Naive thymus-derived CD8-positive, alpha-beta T cell (primary cell): ENCODE data around the gene INTS11. TPM values are rescaled to one million over a fixed set of nuclear protein-coding genes. Genes with fewer than 3 reads are reported as not detected.

Experiments
- ATAC-seq, 2 donors: fragments of 150-1000 bp; cut with Tn5 transposase in 1 of 2; sonication (Bioruptor Pico), chemical (Tn5 transposase) in 1 of 2; 1 replicate in 1 of 2; 2 replicates in 1 of 2; pipeline ENCODE4 v1.10.0; 2021; ENCODE audit warnings: mild to moderate bottlenecking in 2 of 2, moderate library complexity in 2 of 2
- POLR2A ChIA-PET: fragments of 350-600 bp; sonication (Branson Sonifier 250); formaldehyde crosslinking; loops from one replicate; lab custom pipeline; 2021; ENCODE audit warnings: antibody characterized with exemption; lab: Charles Lee
- DNase-seq, 10 donors: peaks; one replicate each; pipeline versions ENCODE4 v3.0.0 to v3.0.0-alpha.2; 2020 to 2022
- H3K27ac Mint-ChIP-seq, 10 donors: one replicate each; pipeline ENCODE4 v1.8.0; 2020 to 2022; ENCODE audit warnings: mild to moderate bottlenecking in 10 of 10, mixed read lengths in 10 of 10, moderate library complexity in 4 of 10, inconsistent platforms in 1 of 10
- H3K27me3 Mint-ChIP-seq, 5 donors: one replicate each; pipeline ENCODE4 v1.8.0; 2021 to 2022; ENCODE audit warnings: mixed read lengths in 5 of 5
- H3K36me3 Mint-ChIP-seq, 3 donors: one replicate each; pipeline ENCODE4 v1.8.0; 2020 to 2022; ENCODE audit warnings: mixed read lengths in 3 of 3, mild to moderate bottlenecking in 2 of 3, inconsistent platforms in 1 of 3
- H3K4me1 Mint-ChIP-seq, 4 donors: one replicate each; pipeline ENCODE4 v1.8.0; 2021 to 2022; ENCODE audit warnings: mixed read lengths in 4 of 4
- H3K4me3 Mint-ChIP-seq, 10 donors: one replicate each; pipeline ENCODE4 v1.8.0; 2020 to 2022; ENCODE audit warnings: mild to moderate bottlenecking in 10 of 10, mixed read lengths in 10 of 10, moderate library complexity in 6 of 10, inconsistent platforms in 1 of 10
- H3K9me3 Mint-ChIP-seq, 9 donors: one replicate each; pipeline ENCODE4 v1.8.0; 2020 to 2022; ENCODE audit warnings: mixed read lengths in 9 of 9, mild to moderate bottlenecking in 3 of 9, inconsistent platforms in 1 of 9, moderate library complexity in 1 of 9
- polyA plus RNA-seq, 3 donors: library from polyadenylated mRNA; unstranded; fragments of 300-500 nt; fragmentation: Illumina TruSeq; gene quantifications; one replicate each; pipeline ENCODE4 v1.2.3, GENCODE V29; 2021
- total RNA-seq, 8 experiments: library from RNA in 2 of 8; stranded (reverse) in 2 of 8; gene quantifications; one replicate each; pipeline ENCODE4 v1.2.3 and lab custom pipeline; 2021 to 2026

INTS11 gene
- total and polyA plus RNA-seq, 5 experiments from 2014 or later = 51.7 to 174 (median 65.1) TPM

GRCh38 chr1:1314678-1315335 lies 9.7 kb downstream of the INTS11 start:
- POLR2A ChIA-PET = interaction anchor here (1.1 kb wide), 1 partner anchor 9 kb away, joined by 4 read pairs; no protein-coding TSS in a partner anchor
- peaks cover 0 to 11% (median 4%) of the 10 kb centered on the region in 4 donors for H3K4me1 Mint-ChIP-seq
- H3K27ac Mint-ChIP-seq = no peak overlapping the region
- no peaks in the 10 kb centered on the region for H3K9me3 Mint-ChIP-seq
- no peaks in the 10 kb centered on the region for H3K27me3 Mint-ChIP-seq
- H3K4me3 Mint-ChIP-seq = no peak overlapping the region
- DNase-seq (no peak), ATAC-seq (no peak)
- H3K36me3 Mint-ChIP-seq = peaks cover 0 to 50% (median 1%) of the 10 kb centered on the region in 3 donors

DNA sequence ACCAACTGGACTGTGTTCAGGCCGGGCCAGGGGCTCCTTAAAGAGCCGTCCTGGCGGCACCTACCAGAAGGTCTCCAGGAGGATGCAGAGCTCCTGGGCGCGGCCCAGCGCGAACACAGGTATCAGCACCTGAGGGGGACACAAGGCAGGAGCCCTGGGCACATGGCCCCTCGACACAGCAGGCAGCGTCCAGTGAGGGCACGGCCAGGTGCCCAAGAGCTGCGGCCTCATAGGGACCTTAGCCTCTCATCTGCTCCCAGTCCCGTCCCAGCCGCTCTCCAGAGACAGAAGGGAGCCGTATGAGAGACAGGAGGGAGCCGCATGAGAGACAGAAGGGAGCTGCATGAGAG lies 10.2 kb downstream of the INTS11 start:
- DNase-seq (no peak), ATAC-seq (no peak)
- peaks cover 0 to 7% (median 2%) of the 10 kb centered on the region in 4 donors for H3K4me1 Mint-ChIP-seq
- no peak overlapping the region for H3K4me3 Mint-ChIP-seq
- no peaks in the 10 kb centered on the region for H3K27me3 Mint-ChIP-seq
- H3K9me3 Mint-ChIP-seq = no peaks in the 10 kb centered on the region
- H3K36me3 Mint-ChIP-seq = peaks cover 0 to 44% (median 1%) of the 10 kb centered on the region in 3 donors
- POLR2A ChIA-PET = interaction anchor here (1.1 kb wide), 1 partner anchor 9 kb away, joined by 4 read pairs; no protein-coding TSS in a partner anchor
- no peak overlapping the region for H3K27ac Mint-ChIP-seq

DNA sequence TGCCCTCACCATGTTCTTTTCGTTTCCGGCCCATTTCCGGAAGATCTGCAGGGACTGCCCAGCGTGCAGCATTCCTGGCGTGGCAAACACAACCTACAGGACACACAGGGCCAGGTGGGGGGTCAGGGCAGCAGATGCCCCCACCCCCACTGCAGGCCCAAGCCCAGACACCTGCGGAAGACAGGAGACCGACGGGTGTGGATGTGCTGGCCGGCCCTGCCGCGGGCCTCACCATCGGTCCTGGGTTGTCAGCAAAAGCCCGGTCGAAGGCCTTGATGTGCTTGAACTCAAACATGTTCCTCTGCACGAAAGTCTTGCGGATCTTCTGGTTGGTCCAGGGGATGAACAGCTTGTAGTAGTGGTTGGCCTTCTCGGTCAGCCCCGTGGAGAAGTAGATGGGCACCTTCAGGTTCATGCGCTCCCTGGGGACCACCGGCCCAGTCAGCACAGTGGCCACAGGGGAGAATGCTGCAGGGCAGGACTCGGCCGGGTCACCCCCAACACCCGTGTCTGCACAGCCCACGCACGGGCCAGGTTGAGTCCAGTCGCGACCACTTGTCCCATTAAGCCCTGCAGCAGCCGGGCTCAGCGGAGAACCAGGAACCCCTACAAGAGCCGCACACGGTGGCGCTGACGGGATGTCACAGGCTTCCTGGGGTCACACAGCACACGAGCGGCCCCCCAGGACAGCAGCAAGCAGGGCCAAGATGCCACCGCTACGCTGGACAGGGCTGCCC lies 10.8 kb downstream of the INTS11 start:
- Mint-ChIP-seq H3K36me3 (peaks cover 0 to 39% (median 1%) of the 10 kb centered on the region in 3 donors), H3K27me3 (no peaks in the 10 kb centered on the region), H3K9me3 (no peaks in the 10 kb centered on the region), H3K4me3 (peak overlapping the region in 1 of 10 donors; percentile 45), H3K4me1 (peaks cover 0 to 6% (median 1%) of the 10 kb centered on the region in 4 donors), H3K27ac (peak overlapping the region in 1 of 10 donors; percentile 27)
- POLR2A ChIA-PET = interaction anchor here (0.6 to 1.1 kb wide), 2 partner anchors 8 to 130 kb away, joined by 3 to 4 read pairs; no protein-coding TSS in a partner anchor
- no peak for DNase-seq
- ATAC-seq = no peak

DNA sequence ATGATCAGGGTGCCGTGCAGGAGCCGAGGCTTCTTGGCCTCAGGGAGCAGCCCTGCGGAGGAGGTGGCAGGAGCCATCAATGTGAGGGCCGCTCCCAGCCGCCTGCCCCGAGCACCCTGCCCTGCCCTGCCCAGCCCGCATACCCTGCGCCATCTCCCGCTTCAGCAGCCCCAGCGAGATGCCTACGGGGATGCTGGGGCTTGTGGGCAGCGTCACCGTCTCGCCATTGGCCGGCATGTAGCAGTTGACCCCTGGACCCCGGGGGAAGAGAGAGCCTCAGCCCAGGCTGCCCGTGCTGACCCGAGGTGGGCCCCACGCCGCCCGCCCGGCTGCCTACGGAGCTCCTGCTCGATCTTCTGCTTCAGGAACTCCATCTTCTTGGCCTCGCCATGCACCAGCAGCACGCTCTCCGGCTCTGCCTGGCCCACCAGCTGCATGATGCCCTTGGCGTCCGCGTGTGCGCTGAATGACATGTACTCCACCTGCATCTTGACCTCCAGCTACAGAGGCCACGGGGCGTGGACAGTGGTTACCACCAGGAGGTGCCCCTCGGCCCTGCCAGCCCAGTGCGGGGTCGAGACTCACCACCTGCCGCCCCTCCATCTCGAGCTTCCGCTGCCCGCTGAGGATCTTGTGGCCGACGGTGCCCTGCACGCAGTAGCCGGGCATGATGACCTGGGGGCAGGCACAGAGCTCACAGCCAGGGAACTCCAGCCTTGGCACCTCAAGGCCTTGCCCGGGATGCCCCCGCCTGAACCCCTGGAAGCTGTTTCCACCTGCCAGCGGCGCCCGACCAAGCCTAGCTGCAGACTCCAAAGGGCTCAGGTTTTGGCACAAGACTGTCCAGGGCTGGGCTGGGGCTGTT lies 11.8 kb downstream of the INTS11 start:
- Mint-ChIP-seq H3K36me3 (peaks cover 0 to 30% (median 1%) of the 10 kb centered on the region in 3 donors), H3K27ac (peak overlapping the region in 1 of 10 donors; percentile 59), H3K27me3 (no peaks in the 10 kb centered on the region), H3K4me1 (peaks cover 0 to 6% (median 1%) of the 10 kb centered on the region in 4 donors), H3K9me3 (no peaks in the 10 kb centered on the region), H3K4me3 (peak overlapping the region in 2 of 10 donors; percentile 29 to 30)
- DNase-seq (no peak), ATAC-seq (no peak)
- POLR2A ChIA-PET = interaction anchor here (2.6 kb wide), 1 partner anchor 87 kb away, joined by 7 read pairs; the partner anchor contains the start of gene CCNL2

DNA sequence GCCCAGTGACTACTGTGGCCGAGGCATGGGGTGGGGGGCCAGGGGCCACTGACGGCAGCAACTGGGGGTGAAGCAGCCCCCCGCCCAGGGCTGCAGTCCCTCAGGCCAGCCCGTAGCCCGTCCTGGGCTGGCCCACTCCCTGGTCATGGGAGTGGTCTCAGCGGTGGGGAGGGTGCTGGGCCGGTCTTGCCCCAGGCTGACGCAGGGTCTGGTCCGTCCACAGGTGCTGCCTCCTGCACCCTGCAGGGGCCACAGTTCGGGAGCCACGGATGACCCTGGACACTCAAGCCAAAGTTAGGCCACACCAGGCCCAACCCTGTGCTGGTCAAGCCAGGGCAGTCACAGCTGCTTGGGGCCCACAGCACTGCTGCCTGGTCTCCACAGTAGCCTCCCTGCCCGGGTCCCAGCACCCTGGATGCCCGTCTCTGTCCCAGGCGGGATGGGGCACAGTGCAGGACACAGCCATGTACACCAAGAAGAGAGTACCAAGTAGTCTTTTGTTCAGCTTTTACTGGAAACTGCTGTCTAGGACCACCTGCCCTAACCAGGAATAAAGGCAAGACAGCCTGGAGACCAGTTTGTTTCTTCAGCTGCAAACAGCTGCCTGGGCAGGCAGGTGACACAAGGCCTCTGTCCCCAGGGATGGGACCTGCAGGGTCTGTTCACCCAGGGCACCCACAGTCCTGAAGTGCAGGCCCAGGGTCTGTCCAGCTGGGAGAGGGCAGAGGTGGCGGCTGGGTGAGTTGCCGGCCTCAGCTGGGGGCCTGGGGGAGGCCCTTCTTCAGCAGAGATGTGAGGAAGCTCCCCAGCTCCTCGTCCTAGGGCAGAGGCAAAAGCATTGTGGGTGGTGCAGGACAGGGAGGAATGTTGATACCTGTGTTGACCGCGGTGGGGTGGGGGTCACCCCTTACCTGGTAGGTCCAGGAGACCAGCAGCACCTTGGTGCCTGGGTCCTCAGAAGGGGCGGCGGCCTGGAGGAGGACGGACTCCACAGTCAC lies 13.1 kb downstream of the INTS11 start:
- H3K4me3 Mint-ChIP-seq = no peak overlapping the region
- peaks cover 2 to 14% (median 7%) of the 10 kb centered on the region in 4 donors for H3K4me1 Mint-ChIP-seq
- no peak for ATAC-seq
- no peaks in the 10 kb centered on the region for H3K9me3 Mint-ChIP-seq
- DNase-seq = no peak
- POLR2A ChIA-PET = interaction anchor here (0.9 to 2.6 kb wide), 3 partner anchors 14 to 88 kb away, joined by 3 to 7 read pairs (median 3); partner anchors contain the start of gene CCNL2
- H3K27ac Mint-ChIP-seq = no peak overlapping the region
- H3K36me3 Mint-ChIP-seq = peaks cover 0 to 21% (median 1%) of the 10 kb centered on the region in 3 donors
- H3K27me3 Mint-ChIP-seq = no peaks in the 10 kb centered on the region

- H3K4me3 Mint-ChIP-seq = peak overlapping the region in 7 of 10 donors; percentile 27 to 79 (median 57)
- no peak for ATAC-seq
- DNase-seq = no peak
- H3K36me3 Mint-ChIP-seq = peaks cover 0 to 15% (median 1%) of the 10 kb centered on the region in 3 donors
- H3K27ac Mint-ChIP-seq = peak overlapping the region in 6 of 10 donors; percentile 13 to 85 (median 63)
- H3K9me3 Mint-ChIP-seq = no peaks in the 10 kb centered on the region
- H3K4me1 Mint-ChIP-seq = peaks cover 6 to 22% (median 15%) of the 10 kb centered on the region in 4 donors
- POLR2A ChIA-PET = interaction anchor here (0.9 to 2.6 kb wide), 3 partner anchors 15 to 89 kb away, joined by 3 to 7 read pairs (median 6); partner anchors contain the start of gene CCNL2
- no peaks in the 10 kb centered on the region for H3K27me3 Mint-ChIP-seq
Measured at GRCh38 chr1:1310476-1311053, 13.9 kb downstream of the INTS11 start.

- H3K9me3 Mint-ChIP-seq = no peaks in the 10 kb centered on the region
- peaks cover 0 to 14% (median 1%) of the 10 kb centered on the region in 3 donors for H3K36me3 Mint-ChIP-seq
- H3K4me1 Mint-ChIP-seq = peaks cover 6 to 26% (median 21%) of the 10 kb centered on the region in 4 donors
- no peak for ATAC-seq
- peak overlapping the region in 3 of 10 donors; percentile 38 to 53 (median 40) for H3K27ac Mint-ChIP-seq
- peak overlapping the region in 9 of 10 donors; percentile 10 to 79 (median 58) for H3K4me3 Mint-ChIP-seq
- no peaks in the 10 kb centered on the region for H3K27me3 Mint-ChIP-seq
- no peak for DNase-seq
- POLR2A ChIA-PET = interaction anchor here (0.9 to 2.1 kb wide), 3 partner anchors 16 to 62 kb away, joined by 3 to 6 read pairs (median 3); no protein-coding TSS in a partner anchor
Measured at GRCh38 chr1:1310109-1310385, 14.4 kb downstream of the INTS11 start.

DNA sequence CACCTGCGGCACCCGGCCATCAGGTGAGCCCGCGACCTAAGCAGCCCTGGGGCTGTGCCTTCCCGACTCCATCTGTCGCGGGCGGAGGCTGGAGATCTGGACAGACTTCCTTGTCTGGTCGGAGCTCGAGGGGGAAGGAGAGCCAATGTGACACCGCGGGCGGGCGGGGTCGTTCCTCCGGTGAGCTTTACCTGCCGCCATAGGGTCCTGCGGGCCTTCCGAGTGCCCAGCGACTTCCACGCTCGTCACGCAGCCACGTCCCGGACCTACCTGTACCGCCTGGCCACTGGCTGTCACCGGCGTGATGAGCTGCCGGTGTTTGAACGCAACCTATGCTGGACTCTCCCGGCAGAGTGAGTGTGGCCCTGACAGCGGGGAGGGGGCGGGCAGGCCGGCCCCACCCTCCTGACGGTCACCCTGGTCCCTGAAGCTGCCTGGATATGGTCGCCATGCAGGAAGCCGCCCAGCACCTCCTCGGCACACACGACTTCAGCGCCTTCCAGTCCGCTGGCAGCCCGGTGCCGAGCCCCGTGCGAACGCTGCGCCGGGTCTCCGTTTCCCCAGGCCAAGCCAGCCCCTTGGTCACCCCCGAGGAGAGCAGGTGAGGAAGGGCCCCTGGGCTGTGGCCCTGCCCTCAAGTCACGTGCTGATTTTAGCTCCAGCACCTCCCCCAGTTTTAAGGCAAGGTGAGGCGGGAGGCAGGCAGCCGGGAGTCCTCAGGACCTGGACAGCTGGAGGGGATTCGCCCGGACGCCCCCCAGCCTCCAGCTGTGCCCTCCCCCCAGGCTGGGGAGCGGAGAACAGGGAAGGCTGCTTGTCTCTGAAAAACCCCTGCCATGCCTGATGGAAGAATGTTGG lies 15.0 kb downstream of the INTS11 start:
- Mint-ChIP-seq H3K4me1 (peaks cover 8 to 26% (median 22%) of the 10 kb centered on the region in 4 donors), H3K9me3 (no peaks in the 10 kb centered on the region), H3K27ac (peak overlapping the region in 7 of 10 donors; percentile 24 to 86 (median 65)), H3K27me3 (no peaks in the 10 kb centered on the region), H3K4me3 (peak overlapping the region; percentile 56 to 79 (median 70)), H3K36me3 (peaks cover 0 to 11% (median 1%) of the 10 kb centered on the region in 3 donors)
- POLR2A ChIA-PET = interaction anchor here (0.9 to 2.1 kb wide), 3 partner anchors 16 to 63 kb away, joined by 3 to 6 read pairs (median 3); no protein-coding TSS in a partner anchor
- ATAC-seq = no peak
- no peak for DNase-seq

- POLR2A ChIA-PET = interaction anchor here (0.9 to 2.1 kb wide), 3 partner anchors 17 to 63 kb away, joined by 3 to 6 read pairs (median 3); no protein-coding TSS in a partner anchor
- Mint-ChIP-seq H3K36me3 (peaks cover 0 to 11% (median 1%) of the 10 kb centered on the region in 3 donors), H3K27ac (peak overlapping the region in 8 of 10 donors; percentile 40 to 93 (median 90)), H3K4me3 (peak overlapping the region; percentile 78 to 93 (median 82)), H3K4me1 (peaks cover 8 to 27% (median 22%) of the 10 kb centered on the region in 4 donors), H3K27me3 (no peaks in the 10 kb centered on the region), H3K9me3 (no peaks in the 10 kb centered on the region)
- ATAC-seq (no peak), DNase-seq (no peak)
Measured at GRCh38 chr1:1308756-1309250, 15.7 kb downstream of the INTS11 start.
